DND-41 (cell line): ENCODE data around the gene INAFM1.

Experiments
- CTCF ChIP-seq: IDR thresholded peaks from 2 replicates; pipeline ENCODE4 v1.5.1; 2012; ENCODE audit warnings: borderline replicate concordance, low read length, moderate library complexity, mild to moderate bottlenecking; ENCODE audit not compliant: poor library complexity, severe bottlenecking; ENCODE audit errors: extremely low read depth
- EZH2 ChIP-seq: IDR thresholded peaks from 3 replicates; pipeline ENCODE4 v1.6.1; 2012; ENCODE audit warnings: borderline replicate concordance, low read depth, mild to moderate bottlenecking, moderate library complexity, low read length, inconsistent platforms; ENCODE audit not compliant: severe bottlenecking

- no peak for TF ChIP-seq CTCF
- no peak for TF ChIP-seq EZH2
Measured at GRCh38 chr19:47302249-47302648, 27.6 kb downstream of the INAFM1 start.
